HCT116 (cell line): Measurements from ENCODE around the gene PPP1R1B. TPM values are rescaled to one million over a fixed set of nuclear protein-coding genes. Genes with fewer than 3 reads are reported as not detected.

Experiments
- ATAC-seq: fragments of 200-7000 bp; cut with Tn5 transposase; 2 replicates; pipeline ENCODE4 v1.9.1; 2020; ENCODE audit warnings: mild to moderate bottlenecking, moderate library complexity
- BruUV-seq: library from RNA; stranded (reverse); fragments of 400-500 nt; replicated peaks from 2 replicates; lab custom pipeline; 2021; lab: Mats Ljungman, UMichigan
- CTCF ChIA-PET: fragments of 300-600 bp; sonication (Branson Sonifier 250); formaldehyde crosslinking; loops from one replicate; lab custom pipeline; 2021; ENCODE audit warnings: antibody characterized with exemption; lab: Charles Lee
- POLR2A ChIA-PET: fragments of 300-600, 350-600 bp; sonication (Branson Sonifier 250); formaldehyde crosslinking; loops from one replicate; lab custom pipeline; 2021; ENCODE audit warnings: antibody characterized with exemption; lab: Charles Lee
- RAD21 ChIA-PET, 2 experiments: fragments of 300-600 bp; sonication (Branson Sonifier 250); formaldehyde crosslinking; loops; one replicate each; lab custom pipeline; 2023; ENCODE audit warnings: low total read pairs in 2 of 2; ENCODE audit not compliant: uncharacterized antibody in 2 of 2, unreplicated experiment in 2 of 2, low non-redundant PET in 1 of 2; lab: Charles Lee
- DNase-seq: peaks from one replicate; pipeline ENCODE4 v3.0.0-alpha.2; 2010; ENCODE audit warnings: low read depth, low spot score
- H2AFZ ChIP-seq: fragments of 200-600 bp; shearing (Covaris generic), sonication (generic); 2 replicates; pipeline ENCODE4 v1.6.1; 2017; ENCODE audit warnings: low read depth, mixed run types, mixed read lengths, antibody characterized with exemption, low read length; ENCODE audit not compliant: poor library complexity, severe bottlenecking
- H3K27ac ChIP-seq: 2 replicates; pipeline ENCODE4 v1.5.1; 2012; ENCODE audit warnings: low read depth, low read length
- H3K27me3 ChIP-seq: fragments of 200-600 bp; sonication (generic); 2 replicates; pipeline ENCODE4 v1.6.1; 2016; ENCODE audit warnings: mixed run types, low read length, mixed read lengths; ENCODE audit not compliant: insufficient read depth
- H3K36me3 ChIP-seq, 2 experiments: fragments of 200-500 bp in 1 of 2; fragments of 200-600 bp in 1 of 2; sonication (Bioruptor generic) in 1 of 2; sonication (generic) in 1 of 2; 2 replicates each; pipeline versions ENCODE4 v1.5.1 to v1.6.1; 2014 to 2016; ENCODE audit warnings: low read length in 2 of 2, inconsistent platforms in 1 of 2, mixed read lengths in 1 of 2, mixed run types in 1 of 2; ENCODE audit not compliant: insufficient read depth in 2 of 2, control insufficient read depth in 1 of 2
- H3K4me1 ChIP-seq, 2 experiments: fragments of 200-600 bp in 1 of 2; sonication (generic) in 1 of 2; 2 replicates each; pipeline versions ENCODE4 v1.5.1 to v1.6.1; 2012 to 2017; ENCODE audit warnings: low read length in 2 of 2, inconsistent platforms in 1 of 2, mild to moderate bottlenecking in 1 of 2, mixed read lengths in 1 of 2, mixed run types in 1 of 2, moderate library complexity in 1 of 2; ENCODE audit not compliant: insufficient read depth in 2 of 2, control insufficient read depth in 1 of 2
- H3K4me2 ChIP-seq: fragments of 200-600 bp; sonication (generic); 2 replicates; pipeline ENCODE4 v1.6.1; 2017; ENCODE audit warnings: mixed run types, low read length, mixed read lengths
- H3K4me3 ChIP-seq, 2 experiments: fragments of 200-600 bp in 1 of 2; sonication (generic) in 1 of 2; replicated peaks in 1 of 2; 2 replicates each; pipeline ENCODE4 v1.5.1; 2011 to 2016; ENCODE audit warnings: low read length in 2 of 2, control low read depth in 1 of 2, low read depth in 1 of 2, mild to moderate bottlenecking in 1 of 2, mixed read lengths in 1 of 2, mixed run types in 1 of 2
- H3K79me2 ChIP-seq: fragments of 200-600 bp; sonication (generic); 2 replicates; pipeline ENCODE4 v1.6.1; 2017; ENCODE audit warnings: mild to moderate bottlenecking, mixed run types, low read length, moderate library complexity, mixed read lengths; ENCODE audit not compliant: insufficient read depth
- H3K9ac ChIP-seq: fragments of 200-600 bp; sonication (generic); 2 replicates; pipeline ENCODE4 v1.6.1; 2016; ENCODE audit warnings: low read length, mixed read lengths
- H3K9me2 ChIP-seq: fragments of 200-600 bp; sonication (generic), shearing (Covaris generic); 2 replicates; pipeline ENCODE4 v1.6.1; 2017; ENCODE audit warnings: mixed run types, mild to moderate bottlenecking, moderate library complexity; ENCODE audit not compliant: insufficient read depth
- H3K9me3 ChIP-seq, 2 experiments: fragments of 200-500 bp in 1 of 2; fragments of 200-600 bp in 1 of 2; sonication (Bioruptor generic) in 1 of 2; sonication (generic) in 1 of 2; 2 replicates each; pipeline ENCODE4 v1.6.1; 2014 to 2017; ENCODE audit warnings: low read length in 2 of 2, mixed read lengths in 2 of 2, inconsistent platforms in 1 of 2, low read depth in 1 of 2, mild to moderate bottlenecking in 1 of 2, mixed run types in 1 of 2, moderate library complexity in 1 of 2; ENCODE audit not compliant: control insufficient read depth in 1 of 2, insufficient read depth in 1 of 2
- H4K20me1 ChIP-seq: fragments of 200-600 bp; sonication (generic), shearing (Covaris generic); 2 replicates; pipeline ENCODE4 v1.6.1; 2017; ENCODE audit warnings: mixed run types, mild to moderate bottlenecking, moderate library complexity; ENCODE audit not compliant: insufficient read depth
- EGR1 ChIP-seq: IDR thresholded peaks from 2 replicates; pipeline ENCODE4 v1.6.1; 2012; ENCODE audit warnings: low read depth
- ELF1 ChIP-seq: IDR thresholded peaks from 2 replicates; pipeline ENCODE4 v1.6.1; 2012; ENCODE audit warnings: low read depth, borderline replicate concordance
- EZH2phosphoT487 ChIP-seq: fragments of 200-600 bp; IDR thresholded peaks from 2 replicates; pipeline ENCODE4 v1.6.1; 2018; ENCODE audit warnings: antibody characterized with exemption, borderline replicate concordance
- FOSL1 ChIP-seq: IDR thresholded peaks from 2 replicates; pipeline ENCODE4 v1.6.1; 2012; ENCODE audit warnings: low read depth
- JUND ChIP-seq: IDR thresholded peaks from 2 replicates; pipeline ENCODE4 v1.6.1; 2012
- POLR2A ChIP-seq: IDR thresholded peaks from 2 replicates; pipeline ENCODE4 v1.7.0; 2011; ENCODE audit warnings: borderline replicate concordance; ENCODE audit not compliant: insufficient read depth, insufficient read length; ENCODE audit errors: extremely low read depth
- POLR2AphosphoS5 ChIP-seq: IDR thresholded peaks from 2 replicates; pipeline ENCODE4 v1.6.1; 2011; ENCODE audit warnings: mild to moderate bottlenecking, low read depth, low read length, moderate library complexity
- RAD21 ChIP-seq: IDR thresholded peaks from 2 replicates; pipeline ENCODE4 v1.6.1; 2012; ENCODE audit warnings: low read depth, mild to moderate bottlenecking
- SIN3A ChIP-seq: IDR thresholded peaks from 2 replicates; pipeline ENCODE4 v1.6.1; 2012; ENCODE audit warnings: low read depth
- SRF ChIP-seq: IDR thresholded peaks from 2 replicates; pipeline ENCODE4 v1.6.1; 2012; ENCODE audit warnings: low read depth
- TCF7L2 ChIP-seq: IDR thresholded peaks from 2 replicates; pipeline ENCODE4 v1.7.0; 2011; ENCODE audit warnings: borderline replicate concordance, inconsistent platforms; ENCODE audit not compliant: insufficient read depth, insufficient read length; ENCODE audit errors: extremely low read depth
- YY1 ChIP-seq: IDR thresholded peaks from 2 replicates; pipeline ENCODE4 v1.6.1; 2011; ENCODE audit warnings: low read length, low read depth, moderate library complexity, mild to moderate bottlenecking; ENCODE audit not compliant: insufficient replicate concordance; ENCODE audit errors: extremely low read depth
- ZFX ChIP-seq: fragments of 450-650 bp; IDR thresholded peaks from 2 replicates; pipeline ENCODE4 v1.6.1; 2017
- ZNF274 ChIP-seq: fragments of 200-500 bp; sonication (Bioruptor generic); IDR thresholded peaks from 2 replicates; pipeline ENCODE4 v1.6.1; 2014; ENCODE audit warnings: mild to moderate bottlenecking, low read depth, low read length, inconsistent platforms
- intact Hi-C: fragments of 100-400 bp; cut with micrococcal nuclease; formaldehyde crosslinking; loops from 2 replicates; pipeline ENCODE4 v1.10.0; 2022
- total RNA-seq: library from RNA; stranded (reverse); gene quantifications from one replicate; pipeline ENCODE4 v1.2.1, GENCODE V29; 2021; ENCODE audit not compliant: unreplicated experiment
- TF ChIP-seq, protein P1 (sequence below): IDR thresholded peaks from 2 replicates; pipeline ENCODE4 v1.6.1; 2011; ENCODE audit warnings: mild to moderate bottlenecking, low read length, moderate library complexity; ENCODE audit not compliant: insufficient replicate concordance; ENCODE audit errors: extremely low read depth
- TF ChIP-seq, protein P2 (sequence below): IDR thresholded peaks from 2 replicates; pipeline ENCODE4 v1.6.1; 2012
- TF ChIP-seq, protein P3 (sequence below): IDR thresholded peaks from 2 replicates; pipeline ENCODE4 v1.6.1; 2012
- TF ChIP-seq, protein P4 (sequence below), 3 experiments: fragments of 200-600 bp in 1 of 3; sonication (generic) in 1 of 3; IDR thresholded peaks in 2 of 3; conservative IDR thresholded peaks in 1 of 3; 2 replicates each; pipeline ENCODE4 v1.5.1; 2012 to 2017; ENCODE audit warnings: low read depth in 2 of 3, low read length in 2 of 3, antibody characterized with exemption in 1 of 3, borderline replicate concordance in 1 of 3, control low read depth in 1 of 3, mild to moderate bottlenecking in 1 of 3, mixed read lengths in 1 of 3, mixed run types in 1 of 3, moderate library complexity in 1 of 3; ENCODE audit not compliant: insufficient read depth in 1 of 3

Gene PPP1R1B
- total RNA-seq, 1 experiment from 2014 or later, result 0.49 TPM

DNA sequence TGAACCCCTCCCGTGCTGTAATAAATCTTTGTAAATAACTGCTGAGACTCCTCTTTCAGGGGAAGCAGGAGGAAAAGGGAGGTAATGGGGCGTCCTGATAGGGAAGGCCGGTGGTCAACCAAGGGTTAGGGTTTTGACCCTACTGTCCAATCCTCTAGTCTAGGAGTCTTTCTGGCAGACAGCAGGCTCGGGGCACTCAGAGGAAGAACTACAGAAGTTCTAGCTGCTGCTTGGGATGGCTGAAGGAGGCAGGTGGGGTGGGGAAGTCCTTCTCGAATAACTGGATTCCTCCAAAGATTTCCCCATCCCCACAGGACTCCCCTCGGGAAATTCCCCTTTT, 9.8 kb downstream of the PPP1R1B start (continued):
- TF ChIP-seq, protein P1, sequence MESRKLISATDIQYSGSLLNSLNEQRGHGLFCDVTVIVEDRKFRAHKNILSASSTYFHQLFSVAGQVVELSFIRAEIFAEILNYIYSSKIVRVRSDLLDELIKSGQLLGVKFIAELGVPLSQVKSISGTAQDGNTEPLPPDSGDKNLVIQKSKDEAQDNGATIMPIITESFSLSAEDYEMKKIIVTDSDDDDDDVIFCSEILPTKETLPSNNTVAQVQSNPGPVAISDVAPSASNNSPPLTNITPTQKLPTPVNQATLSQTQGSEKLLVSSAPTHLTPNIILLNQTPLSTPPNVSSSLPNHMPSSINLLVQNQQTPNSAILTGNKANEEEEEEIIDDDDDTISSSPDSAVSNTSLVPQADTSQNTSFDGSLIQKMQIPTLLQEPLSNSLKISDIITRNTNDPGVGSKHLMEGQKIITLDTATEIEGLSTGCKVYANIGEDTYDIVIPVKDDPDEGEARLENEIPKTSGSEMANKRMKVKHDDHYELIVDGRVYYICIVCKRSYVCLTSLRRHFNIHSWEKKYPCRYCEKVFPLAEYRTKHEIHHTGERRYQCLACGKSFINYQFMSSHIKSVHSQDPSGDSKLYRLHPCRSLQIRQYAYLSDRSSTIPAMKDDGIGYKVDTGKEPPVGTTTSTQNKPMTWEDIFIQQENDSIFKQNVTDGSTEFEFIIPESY, result no peak
- TF ChIP-seq, all 23 proteins: peak for 0

DNA sequence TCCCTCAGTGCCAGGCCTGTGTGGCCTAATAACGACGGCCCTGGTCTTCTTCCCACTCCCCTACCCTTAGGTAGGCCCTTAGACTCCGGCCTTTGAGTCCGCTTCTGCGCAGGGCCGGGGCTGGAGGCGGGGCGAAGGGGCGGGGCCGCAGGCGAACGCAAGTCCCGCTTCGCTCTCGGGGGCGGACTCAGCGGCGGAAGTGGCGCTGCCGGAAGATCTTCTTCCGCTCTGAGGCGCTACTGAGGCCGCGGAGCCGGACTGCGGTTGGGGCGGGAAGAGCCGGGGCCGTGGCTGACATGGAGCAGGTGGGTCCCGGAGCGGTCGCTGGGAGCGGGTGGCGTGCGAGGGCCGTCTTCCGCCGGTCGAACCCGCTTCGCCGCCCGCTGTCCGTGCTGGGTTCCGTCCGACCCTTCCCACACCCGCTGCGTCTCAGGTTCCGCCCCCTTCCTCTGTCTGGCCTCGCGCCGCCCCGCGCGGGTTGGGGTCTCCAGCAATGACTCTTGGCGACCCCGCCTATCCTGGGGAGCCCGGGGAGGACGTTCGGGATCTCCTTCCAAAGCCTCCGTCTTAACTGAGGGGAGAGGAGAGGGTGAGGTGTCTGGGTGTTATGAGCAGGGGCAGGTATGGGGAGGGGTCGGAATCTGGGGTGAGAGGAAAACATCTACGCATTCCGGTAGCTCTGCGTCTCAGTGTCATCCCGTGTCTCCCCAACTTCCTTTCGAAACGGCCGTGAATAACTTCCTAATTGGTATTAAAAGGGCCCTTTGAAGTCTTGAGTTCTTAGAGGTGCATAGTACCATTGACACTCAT, 10.4 kb downstream of the PPP1R1B start, which contains the start of gene STARD3:
TSS of gene STARD3 (plus strand) at position 218 of the 810 bp plus-strand sequence. CDS start 16,388 bp downstream, outside the sequence.
- Histone ChIP-seq H3K79me2 (peaks cover 39% of the 10 kb centered on the region), H4K20me1 (no peaks in the 10 kb centered on the region), H3K36me3 (no peaks in the 10 kb centered on the region), H3K4me3 (peak within 1 kb of the TSS; percentile 94 to 99), H3K27ac (peak within 1 kb of the TSS; percentile 72), H3K9ac (peak within 1 kb of the TSS; percentile 90), H3K9me3 (no peaks in the 10 kb centered on the region), H2AFZ (no peak within 1 kb of the TSS), H3K27me3 (no peaks in the 10 kb centered on the region), H3K4me2 (peak within 1 kb of the TSS; percentile 94), H3K4me1 (peaks cover 43 to 65% of the 10 kb centered on the region in 2 experiments), H3K9me2 (no peaks in the 10 kb centered on the region)
- ChIA-PET CTCF (interaction anchor here (0.9 to 1.7 kb wide), 3 partner anchors 14 to 17 kb away, joined by 3 to 7 read pairs (median 4); no protein-coding TSS in a partner anchor), RAD21 (interaction anchor here in 1 of 2 experiments (0.6 kb wide), 1 partner anchor 1889 kb away, joined by 3 read pairs; no protein-coding TSS in a partner anchor), POLR2A (interaction anchor here (0.5 kb wide), 1 partner anchor 102 kb away, joined by 3 read pairs; no protein-coding TSS in a partner anchor)
- DNase-seq (peak; percentile 73), ATAC-seq (peak; percentile 78)
- intact Hi-C loops, result no loop called here
- BruUV-seq, result no TSS peak
- TF ChIP-seq POLR2AphosphoS5 (peak; percentile 85), ELF1 (no peak; the same call in 1 of the 2 replicates), JUND (no peak), EZH2phosphoT487 (no peak), FOSL1 (no peak), ZFX (peak; percentile 77; the same call in 1 of the 2 replicates), RAD21 (no peak), YY1 (no peak), SRF (no peak), TCF7L2 (no peak), EGR1 (no peak; the same call in none of the 2 replicates), SIN3A (peak; percentile 39; the same call in 1 of the 2 replicates), ZNF274 (no peak), POLR2A (no peak)
- TF ChIP-seq, protein P2, sequence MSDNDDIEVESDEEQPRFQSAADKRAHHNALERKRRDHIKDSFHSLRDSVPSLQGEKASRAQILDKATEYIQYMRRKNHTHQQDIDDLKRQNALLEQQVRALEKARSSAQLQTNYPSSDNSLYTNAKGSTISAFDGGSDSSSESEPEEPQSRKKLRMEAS, result no peak; the same call in 1 of the 2 replicates
- TF ChIP-seq, protein P3, sequence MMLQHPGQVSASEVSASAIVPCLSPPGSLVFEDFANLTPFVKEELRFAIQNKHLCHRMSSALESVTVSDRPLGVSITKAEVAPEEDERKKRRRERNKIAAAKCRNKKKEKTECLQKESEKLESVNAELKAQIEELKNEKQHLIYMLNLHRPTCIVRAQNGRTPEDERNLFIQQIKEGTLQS, result no peak
- TF ChIP-seq, protein P4, sequence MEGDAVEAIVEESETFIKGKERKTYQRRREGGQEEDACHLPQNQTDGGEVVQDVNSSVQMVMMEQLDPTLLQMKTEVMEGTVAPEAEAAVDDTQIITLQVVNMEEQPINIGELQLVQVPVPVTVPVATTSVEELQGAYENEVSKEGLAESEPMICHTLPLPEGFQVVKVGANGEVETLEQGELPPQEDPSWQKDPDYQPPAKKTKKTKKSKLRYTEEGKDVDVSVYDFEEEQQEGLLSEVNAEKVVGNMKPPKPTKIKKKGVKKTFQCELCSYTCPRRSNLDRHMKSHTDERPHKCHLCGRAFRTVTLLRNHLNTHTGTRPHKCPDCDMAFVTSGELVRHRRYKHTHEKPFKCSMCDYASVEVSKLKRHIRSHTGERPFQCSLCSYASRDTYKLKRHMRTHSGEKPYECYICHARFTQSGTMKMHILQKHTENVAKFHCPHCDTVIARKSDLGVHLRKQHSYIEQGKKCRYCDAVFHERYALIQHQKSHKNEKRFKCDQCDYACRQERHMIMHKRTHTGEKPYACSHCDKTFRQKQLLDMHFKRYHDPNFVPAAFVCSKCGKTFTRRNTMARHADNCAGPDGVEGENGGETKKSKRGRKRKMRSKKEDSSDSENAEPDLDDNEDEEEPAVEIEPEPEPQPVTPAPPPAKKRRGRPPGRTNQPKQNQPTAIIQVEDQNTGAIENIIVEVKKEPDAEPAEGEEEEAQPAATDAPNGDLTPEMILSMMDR (IDR thresholded peaks at IDR 0.05 in 2 of 3, conservative IDR thresholded peaks at IDR 0.05 in 1 of 3; ENCODE audit: borderline replicate concordance in 1 of 3, insufficient read depth in 1 of 3, low read depth in 2 of 3, low read length in 2 of 3), result no peak
